Neuron (in vitro differentiated cells): ENCODE measurements around the gene CCR5.
"Not testable (repeated sequence)": the region's sequence is repeated elsewhere in the genome, so short reads cannot be mapped to it uniquely, and the experiment has no call there.

ENCODE experiments used
- H2AFZ ChIP-seq: one replicate; pipeline ENCODE4 v1.6.1; 2013; ENCODE audit warnings: low read depth, mild to moderate bottlenecking, inconsistent platforms, low read length, moderate library complexity
- H3K27me3 ChIP-seq: one replicate; pipeline ENCODE4 v1.6.1; 2013; ENCODE audit warnings: low read length; ENCODE audit not compliant: insufficient read depth
- H3K36me3 ChIP-seq: one replicate; pipeline ENCODE4 v1.6.1; 2013; ENCODE audit warnings: low read length; ENCODE audit not compliant: insufficient read depth
- H3K4me1 ChIP-seq: one replicate; pipeline ENCODE4 v1.6.1; 2013; ENCODE audit warnings: low read length; ENCODE audit not compliant: insufficient read depth
- H3K4me3 ChIP-seq: 2 replicates; pipeline ENCODE4 v1.5.1; 2013; ENCODE audit warnings: mild to moderate bottlenecking, low read length, moderate library complexity
- H3K9me3 ChIP-seq: one replicate; pipeline ENCODE4 v1.6.1; 2013; ENCODE audit warnings: low read length

Gene CCR5

DNA sequence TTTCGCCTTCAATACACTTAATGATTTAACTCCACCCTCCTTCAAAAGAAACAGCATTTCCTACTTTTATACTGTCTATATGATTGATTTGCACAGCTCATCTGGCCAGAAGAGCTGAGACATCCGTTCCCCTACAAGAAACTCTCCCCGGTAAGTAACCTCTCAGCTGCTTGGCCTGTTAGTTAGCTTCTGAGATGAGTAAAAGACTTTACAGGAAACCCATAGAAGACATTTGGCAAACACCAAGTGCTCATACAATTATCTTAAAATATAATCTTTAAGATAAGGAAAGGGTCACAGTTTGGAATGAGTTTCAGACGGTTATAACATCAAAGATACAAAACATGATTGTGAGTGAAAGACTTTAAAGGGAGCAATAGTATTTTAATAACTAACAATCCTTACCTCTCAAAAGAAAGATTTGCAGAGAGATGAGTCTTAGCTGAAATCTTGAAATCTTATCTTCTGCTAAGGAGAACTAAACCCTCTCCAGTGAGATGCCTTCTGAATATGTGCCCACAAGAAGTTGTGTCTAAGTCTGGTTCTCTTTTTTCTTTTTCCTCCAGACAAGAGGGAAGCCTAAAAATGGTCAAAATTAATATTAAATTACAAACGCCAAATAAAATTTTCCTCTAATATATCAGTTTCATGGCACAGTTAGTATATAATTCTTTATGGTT, at the start of gene CCR5:
Gene CCR5, plus strand, starts transcription at position 108 of the 680 bp plus-strand sequence. CDS start 1,957 bp downstream, outside the sequence.
- H3K36me3 ChIP-seq = no peaks in the 10 kb centered on the region

DNA sequence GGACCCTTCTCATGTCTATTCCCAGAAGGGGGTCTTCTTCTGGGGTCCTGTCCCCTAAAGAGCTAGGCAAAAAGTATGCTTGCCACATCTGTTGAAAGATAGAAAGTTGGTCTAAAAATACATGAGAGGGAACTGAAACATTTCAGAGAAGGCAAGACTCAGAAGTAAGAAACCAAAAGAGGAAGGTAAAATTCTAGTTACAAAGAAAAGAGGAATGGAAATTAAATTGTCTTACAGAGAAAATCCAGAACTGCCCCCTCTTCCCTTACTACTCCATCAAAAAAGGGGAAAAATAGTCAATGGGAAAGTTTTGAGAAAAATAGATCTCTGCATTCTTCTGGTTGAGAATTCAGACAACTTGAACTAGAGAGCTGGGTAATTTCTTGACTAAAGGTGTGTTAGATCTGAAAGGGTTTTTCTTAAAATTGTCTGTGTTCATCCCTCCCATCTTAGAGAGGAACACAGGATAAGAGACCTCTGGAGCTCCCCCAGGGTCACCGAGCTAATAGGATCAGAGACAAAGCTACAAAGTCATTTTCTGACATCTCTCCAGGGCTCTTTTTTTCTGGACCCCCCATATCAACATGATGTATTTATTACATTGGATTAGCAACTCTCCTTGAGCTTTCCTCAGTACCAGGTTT, 49.2 kb upstream of the CCR5 start:
- Histone ChIP-seq H3K4me1 (no peaks in the 10 kb centered on the region), H3K4me3 (no peak overlapping the region), H3K36me3 (no peaks in the 10 kb centered on the region), H3K27me3 (no peaks in the 10 kb centered on the region), H3K9me3 (no peaks in the 10 kb centered on the region), H2AFZ (no peak overlapping the region)

More for the DNA sequence above, at the start of gene CCR5:
- Histone ChIP-seq H3K4me3 (no peak within 1 kb of the TSS), H2AFZ (no peak within 1 kb of the TSS), H3K4me1 (no peaks in the 10 kb centered on the region), H3K27me3 (peaks cover 6% of the 10 kb centered on the region), H3K9me3 (no peaks in the 10 kb centered on the region)

DNA sequence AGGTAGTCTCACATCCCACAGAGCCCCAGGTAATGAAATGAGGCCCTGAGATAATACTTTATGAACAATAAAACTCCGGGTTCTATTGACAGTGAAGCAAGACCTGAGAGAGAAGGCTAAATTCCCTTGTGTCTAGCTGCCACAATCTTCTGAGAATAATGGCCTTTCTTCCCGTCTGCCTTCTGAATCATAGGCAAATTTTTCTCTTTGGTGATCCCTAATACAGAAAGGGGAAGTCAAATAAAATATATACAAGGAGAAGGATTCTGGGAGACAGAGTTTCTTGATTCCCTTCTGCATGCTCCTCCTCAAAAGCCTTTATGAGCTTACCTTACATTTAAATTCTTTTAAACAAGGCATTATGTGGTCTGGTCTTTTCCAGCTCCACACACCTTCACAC, 46.7 kb upstream of the CCR5 start:
- Histone ChIP-seq H3K9me3 (no peaks in the 10 kb centered on the region), H3K4me3 (no peak overlapping the region), H2AFZ (no peak overlapping the region), H3K27me3 (no peaks in the 10 kb centered on the region), H3K36me3 (no peaks in the 10 kb centered on the region), H3K4me1 (no peaks in the 10 kb centered on the region)

DNA sequence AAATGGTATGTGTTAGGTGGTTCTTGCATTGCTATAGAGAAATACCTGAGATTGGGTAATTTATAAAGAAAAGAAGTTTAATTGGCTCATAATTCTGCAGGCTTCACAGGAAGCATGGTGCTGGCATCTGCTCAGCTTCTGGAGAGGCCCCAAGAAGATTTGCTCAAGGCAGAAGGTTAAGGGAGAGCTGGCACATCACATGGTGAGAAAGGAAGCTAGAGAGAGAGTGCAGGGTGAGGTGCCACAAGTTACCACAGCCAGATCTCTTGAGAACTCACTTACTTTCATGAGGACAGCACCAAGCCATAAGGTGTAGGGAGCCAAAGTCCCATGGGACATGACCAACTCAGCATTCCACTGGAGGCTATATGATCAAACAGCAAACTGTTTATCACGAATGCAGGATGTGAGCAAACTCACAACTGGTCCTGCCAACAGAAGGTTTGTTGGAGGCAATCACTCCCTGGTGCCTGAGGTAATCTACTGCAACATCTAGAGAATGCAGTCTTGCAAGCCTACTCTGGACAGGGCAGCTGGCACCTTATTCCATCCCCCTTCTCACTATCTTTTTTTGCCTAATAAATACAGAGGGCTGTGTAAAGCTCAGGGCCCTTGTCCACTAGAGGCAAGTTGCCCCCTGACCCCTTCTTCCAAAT, 45.0 kb upstream of the CCR5 start:
- Histone ChIP-seq H3K36me3 (no peaks in the 10 kb centered on the region), H3K9me3 (no peaks in the 10 kb centered on the region), H3K4me1 (no peaks in the 10 kb centered on the region), H2AFZ (no peak overlapping the region), H3K27me3 (no peaks in the 10 kb centered on the region), H3K4me3 (no peak overlapping the region)

DNA sequence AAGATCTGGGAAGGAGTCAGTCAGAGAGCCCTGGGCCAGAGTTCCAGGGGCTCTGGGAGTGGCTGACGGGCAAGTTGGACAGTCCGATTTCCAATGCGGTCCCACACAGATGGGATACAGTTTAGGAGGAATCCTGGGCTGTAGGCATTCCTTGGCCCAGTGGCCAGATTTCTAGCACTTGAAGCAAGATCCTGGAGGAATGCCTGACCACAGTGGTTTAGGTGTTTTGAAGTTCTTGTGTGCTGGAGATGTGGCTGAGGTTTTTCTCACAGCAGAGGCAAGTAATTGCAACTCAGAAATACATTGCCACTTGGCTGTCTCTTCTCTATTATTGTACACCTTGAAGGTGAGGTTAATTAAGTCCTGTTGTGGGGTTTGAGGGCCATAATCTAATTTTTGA, 40.1 kb upstream of the CCR5 start:
- not testable (repeated sequence) for H2AFZ ChIP-seq, H3K27me3 ChIP-seq, H3K4me3 ChIP-seq, H3K4me1 ChIP-seq, H3K36me3 ChIP-seq, H3K9me3 ChIP-seq

DNA sequence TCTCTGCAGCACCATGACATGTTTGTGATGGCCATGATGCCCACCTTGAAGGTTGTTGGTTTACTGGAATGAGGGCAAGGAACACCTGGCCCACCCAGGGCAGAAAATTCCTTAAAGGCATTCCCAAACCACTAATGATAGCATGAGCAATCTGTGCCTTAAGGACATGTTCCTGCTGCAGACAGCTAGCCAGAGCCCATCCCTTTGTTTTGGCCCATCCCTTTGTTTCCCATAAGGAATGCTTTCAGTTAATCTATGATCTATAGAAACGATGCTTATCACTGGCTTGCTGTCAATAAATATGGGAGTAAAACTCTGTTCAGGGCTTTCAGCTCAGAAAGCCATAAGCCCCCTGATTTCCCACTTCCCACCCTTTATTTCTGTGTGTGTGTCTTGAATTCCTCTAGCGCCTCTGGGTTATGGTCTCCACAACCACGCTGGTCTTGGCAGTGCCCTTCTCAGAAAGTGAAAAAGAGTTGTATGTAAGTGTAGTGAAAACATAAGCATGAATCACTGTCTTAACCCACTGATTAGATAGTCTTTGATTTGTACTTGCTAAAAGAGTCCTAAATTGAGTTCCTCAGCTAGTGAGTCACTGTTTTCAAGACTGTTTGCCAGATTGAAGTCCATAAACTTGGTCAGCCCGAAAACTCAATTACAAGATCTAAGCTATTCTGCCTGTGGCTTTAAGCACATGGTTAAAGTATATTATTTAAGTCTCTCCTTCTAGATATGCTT, 35.8 kb upstream of the CCR5 start:
- H3K4me3 ChIP-seq = no peak overlapping the region
- H3K36me3 ChIP-seq = no peaks in the 10 kb centered on the region
- no peaks in the 10 kb centered on the region for H3K4me1 ChIP-seq
- no peaks in the 10 kb centered on the region for H3K9me3 ChIP-seq
- no peaks in the 10 kb centered on the region for H3K27me3 ChIP-seq
- no peak overlapping the region for H2AFZ ChIP-seq

DNA sequence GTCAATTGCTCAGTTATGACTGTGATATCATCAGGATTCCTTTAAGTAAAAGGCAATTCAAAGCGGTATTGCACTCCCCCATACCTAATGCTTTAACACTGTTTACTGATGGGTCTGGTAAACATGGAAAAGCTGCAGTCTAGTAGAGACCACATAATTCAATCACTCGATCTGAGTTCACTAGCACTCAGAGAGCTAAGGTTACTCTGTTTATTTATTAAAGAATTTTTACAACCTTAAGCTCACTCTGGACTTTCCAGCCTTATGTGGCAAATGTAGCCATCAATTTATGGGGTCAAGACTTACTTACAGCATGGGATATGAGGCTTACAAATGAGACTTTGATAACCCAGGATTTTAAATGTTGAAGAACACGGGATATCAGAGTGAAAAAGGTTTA, 35.2 kb upstream of the CCR5 start:
- Histone ChIP-seq H2AFZ (no peak overlapping the region), H3K27me3 (no peaks in the 10 kb centered on the region), H3K9me3 (no peaks in the 10 kb centered on the region), H3K36me3 (no peaks in the 10 kb centered on the region), H3K4me1 (no peaks in the 10 kb centered on the region), H3K4me3 (no peak overlapping the region)

DNA sequence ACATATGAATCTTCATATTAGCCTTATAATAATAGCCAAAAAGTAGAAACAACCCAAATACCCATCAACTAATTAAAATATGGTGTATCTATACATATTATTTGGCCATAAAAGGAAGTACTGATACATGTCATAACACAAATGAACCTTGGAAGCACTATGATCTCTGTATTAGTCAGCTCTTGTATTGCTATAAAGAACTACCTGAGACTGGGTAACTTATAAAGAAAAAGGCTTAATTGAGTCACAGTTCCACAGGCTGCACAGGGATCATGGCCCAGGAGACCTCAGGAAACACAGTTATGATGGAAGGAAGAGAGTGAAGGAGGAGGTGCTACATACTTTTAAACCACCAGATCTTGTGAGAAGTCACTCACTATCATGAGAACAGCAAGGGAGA, 32.8 kb upstream of the CCR5 start:
- no peaks in the 10 kb centered on the region for H3K9me3 ChIP-seq
- H3K27me3 ChIP-seq = no peaks in the 10 kb centered on the region
- H3K36me3 ChIP-seq = no peaks in the 10 kb centered on the region
- H3K4me1 ChIP-seq = no peaks in the 10 kb centered on the region
- H2AFZ ChIP-seq = no peak overlapping the region
- H3K4me3 ChIP-seq = no peak overlapping the region

DNA sequence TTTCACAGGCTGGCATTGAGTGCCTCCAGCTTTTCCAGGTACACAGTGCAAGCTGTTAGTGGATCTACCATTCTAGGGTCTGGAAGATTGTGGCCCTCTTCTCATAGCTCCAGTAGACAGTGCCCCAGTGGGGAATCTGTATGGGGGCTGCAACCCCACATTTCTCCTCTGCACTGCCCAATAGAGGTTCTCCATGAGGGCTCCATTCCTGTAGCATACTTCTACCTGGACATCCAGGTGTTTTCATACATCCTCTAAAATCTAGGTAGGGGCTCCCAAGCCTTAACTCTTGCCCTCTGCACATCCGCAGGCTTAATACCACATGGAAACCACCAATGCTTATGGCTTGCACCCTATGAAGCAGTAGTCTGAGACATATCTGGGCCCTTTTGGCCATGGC, 31.9 kb upstream of the CCR5 start:
- Histone ChIP-seq H3K27me3 (no peaks in the 10 kb centered on the region), H2AFZ (no peak overlapping the region), H3K4me1 (no peaks in the 10 kb centered on the region), H3K4me3 (no peak overlapping the region), H3K9me3 (no peaks in the 10 kb centered on the region), H3K36me3 (no peaks in the 10 kb centered on the region)

DNA sequence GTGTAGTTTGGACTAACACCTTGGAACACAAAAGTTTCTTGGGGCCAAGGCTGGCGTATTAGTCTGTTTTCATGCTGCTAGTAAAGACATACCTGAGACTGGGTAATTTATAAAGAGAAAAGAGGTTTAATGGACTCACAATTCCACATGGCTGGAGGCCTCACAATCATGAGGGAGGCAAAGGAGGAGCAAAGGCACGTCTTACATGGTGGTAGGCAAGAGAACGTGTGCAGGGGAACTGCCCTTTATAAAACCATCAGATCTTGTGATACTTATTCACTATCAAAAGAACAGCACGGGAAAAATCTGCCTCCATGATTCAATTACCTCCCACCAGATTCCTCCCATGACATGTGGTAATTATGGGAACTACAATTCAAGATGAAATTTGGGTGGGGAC, 26.3 kb upstream of the CCR5 start:
- no peaks in the 10 kb centered on the region for H3K27me3 ChIP-seq
- no peak overlapping the region for H3K4me3 ChIP-seq
- H2AFZ ChIP-seq = no peak overlapping the region
- H3K9me3 ChIP-seq = no peaks in the 10 kb centered on the region
- no peaks in the 10 kb centered on the region for H3K4me1 ChIP-seq
- H3K36me3 ChIP-seq = no peaks in the 10 kb centered on the region

DNA sequence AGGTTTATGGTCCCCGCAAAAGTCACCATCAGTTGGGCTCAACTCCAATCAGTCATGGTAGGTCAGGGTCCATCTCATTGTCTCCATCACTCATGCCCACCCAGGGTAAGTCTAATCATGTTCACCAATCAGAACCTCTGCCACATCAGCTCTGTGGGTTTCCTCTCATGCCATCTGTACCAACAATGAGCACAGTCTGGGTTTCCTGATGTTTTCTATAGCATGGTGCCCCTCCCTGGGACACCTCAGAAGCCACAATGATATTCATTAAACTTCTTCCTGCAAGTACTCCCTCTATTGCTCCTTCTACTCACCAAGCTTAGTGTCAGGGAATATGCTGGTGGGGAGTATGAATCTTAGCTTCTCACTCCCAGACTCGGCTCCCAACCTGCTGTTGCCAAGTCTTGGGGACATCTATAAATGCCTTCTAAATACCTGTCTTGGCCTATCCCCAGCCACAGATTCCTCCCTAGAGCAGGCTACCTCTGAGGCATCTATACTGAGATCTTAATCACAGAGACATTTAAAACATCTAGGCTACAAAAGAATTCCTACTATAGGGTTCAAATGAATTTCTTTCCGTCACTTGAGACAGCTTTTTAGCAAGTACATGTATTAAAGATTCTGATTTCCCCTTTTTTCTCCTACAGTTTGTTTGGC, 21.8 kb upstream of the CCR5 start:
- Histone ChIP-seq H2AFZ (no peak overlapping the region), H3K36me3 (no peaks in the 10 kb centered on the region), H3K4me1 (no peaks in the 10 kb centered on the region), H3K9me3 (no peaks in the 10 kb centered on the region), H3K27me3 (no peaks in the 10 kb centered on the region), H3K4me3 (no peak overlapping the region)

DNA sequence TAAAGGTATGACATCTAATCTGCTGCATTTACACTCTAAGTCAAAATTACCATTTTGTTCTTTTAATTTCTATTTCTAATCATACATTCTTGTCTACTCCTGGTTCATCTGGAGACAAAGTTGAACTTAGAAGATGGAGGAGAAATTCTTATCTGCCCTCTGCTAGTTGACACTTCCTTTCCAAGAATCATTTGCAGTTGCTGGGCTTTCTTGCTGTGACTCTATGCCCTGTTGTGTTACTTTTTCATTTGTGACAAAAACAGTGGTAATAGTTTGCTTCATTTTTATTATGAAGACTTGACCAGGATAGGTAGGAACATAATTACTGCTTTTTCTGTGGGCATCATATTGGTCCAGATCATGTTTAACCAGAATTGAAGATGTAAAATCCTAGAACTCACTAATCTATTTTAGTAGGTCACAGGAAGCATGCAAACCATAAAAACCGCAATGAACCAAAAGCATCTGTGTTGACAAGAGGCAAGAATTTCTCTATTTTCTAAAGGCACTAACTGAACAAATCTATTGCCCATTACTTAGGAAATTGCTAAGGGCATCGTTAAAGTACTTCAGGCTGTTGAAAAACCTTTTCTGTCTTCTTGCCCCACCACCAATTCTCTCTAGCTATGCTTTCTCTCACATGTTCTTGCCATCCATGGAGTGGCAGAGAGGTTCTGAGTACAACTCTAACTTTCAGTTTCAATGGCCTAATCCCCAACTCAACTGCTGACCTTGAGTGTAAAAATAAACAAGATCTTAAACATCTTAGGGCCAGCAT, 21.1 kb upstream of the CCR5 start:
- H3K4me3 ChIP-seq = no peak overlapping the region
- H3K27me3 ChIP-seq = no peaks in the 10 kb centered on the region
- no peaks in the 10 kb centered on the region for H3K36me3 ChIP-seq
- H2AFZ ChIP-seq = no peak overlapping the region
- H3K4me1 ChIP-seq = no peaks in the 10 kb centered on the region
- H3K9me3 ChIP-seq = no peaks in the 10 kb centered on the region
